Ovary (tissue), 3 donors: ENCODE measurements around the gene IRF1.

ENCODE experiments used
- CTCF ChIP-seq, 3 donors: fragments of 450-650 bp in 2 of 3; fragments of 200-600 bp in 1 of 3; IDR thresholded peaks; one replicate each; pipeline versions ENCODE4 v1.5.1 to v1.8.0; 2016 to 2022; ENCODE audit warnings: antibody characterized with exemption in 3 of 3, mild to moderate bottlenecking in 1 of 3
- EP300 ChIP-seq: sonication (generic); formaldehyde crosslinking; IDR thresholded peaks from one replicate; pipeline ENCODE4 v1.6.1; 2017; ENCODE audit warnings: antibody characterized with exemption
- POLR2A ChIP-seq: fragments of 450-650 bp; IDR thresholded peaks from one replicate; pipeline ENCODE4 v1.6.1; 2017; ENCODE audit warnings: antibody characterized with exemption, mild to moderate bottlenecking, moderate library complexity
- donor health status: DM: no; HTN: no; CAD: no.

GRCh38 chr5:132487095-132487428 lies 3.5 kb downstream of the IRF1 start:
- no peak for TF ChIP-seq CTCF (IDR thresholded peaks at IDR 0.05)
- no peak for TF ChIP-seq POLR2A
- no peak for TF ChIP-seq EP300
